AG04450 (cell line): ENCODE data around the gene PHYH. TPM values are rescaled to one million over a fixed set of nuclear protein-coding genes. Genes with fewer than 3 reads are reported as not detected.
A peak's percentile ranks its signal among the peaks of the same experiment; 100 is the strongest.

Source experiments
- CTCF ChIA-PET: fragments of 300-600, 350-600 bp; formaldehyde crosslinking; extraction: SDS; loops from one replicate; lab custom pipeline; 2022; ENCODE audit warnings: antibody characterized with exemption, inconsistent platforms; lab: Charles Lee
- POLR2A ChIA-PET: fragments of 350-600 bp; formaldehyde crosslinking; extraction: SDS; loops from one replicate; lab custom pipeline; 2021; ENCODE audit warnings: antibody characterized with exemption, inconsistent platforms; lab: Yijun Ruan, JAX
- DNase-seq: peaks from one replicate; pipeline ENCODE4 v3.0.0-alpha.2; 2011; ENCODE audit warnings: low read depth, low spot score
- H3K27ac ChIP-seq: one replicate; pipeline ENCODE4 v1.5.1; 2012; ENCODE audit warnings: low read depth, low read length, control low read depth
- H3K27me3 ChIP-seq: one replicate; pipeline ENCODE4 v1.6.0; 2012; ENCODE audit warnings: low read length; ENCODE audit not compliant: control insufficient read depth, insufficient read depth
- H3K4me3 ChIP-seq: 2 replicates; pipeline ENCODE4 v1.5.1; 2011; ENCODE audit warnings: mild to moderate bottlenecking, low read depth, low read length, control low read depth
- H3K9me3 ChIP-seq: 2 replicates; pipeline ENCODE4 v1.5.1; 2012; ENCODE audit warnings: low read length; ENCODE audit not compliant: control insufficient read depth, insufficient read depth
- polyA minus RNA-seq: library from RNA; depleted of rRNA, polyadenylated mRNA; stranded (reverse); fragments of >200 nt; gene quantifications from 2 replicates; pipeline ENCODE4 v1.2.3, GENCODE V29; 2011; rRNA and poly(A)+ RNA removed
- polyA plus RNA-seq: library from polyadenylated mRNA; depleted of rRNA; stranded (reverse); fragments of >200 nt; gene quantifications from 2 replicates; pipeline ENCODE4 v1.2.3, GENCODE V29; 2011; rRNA removed
- TF ChIP-seq, protein P1 (sequence below): IDR thresholded peaks from 2 replicates; pipeline ENCODE4 v1.5.1; 2011; ENCODE audit warnings: low read depth, low read length, control low read depth, inconsistent platforms

The PHYH gene
- polyA plus RNA-seq = 15.3 and 16.7 TPM in 2 replicates
- polyA minus RNA-seq = 3.3 and 3.7 TPM in 2 replicates

DNA sequence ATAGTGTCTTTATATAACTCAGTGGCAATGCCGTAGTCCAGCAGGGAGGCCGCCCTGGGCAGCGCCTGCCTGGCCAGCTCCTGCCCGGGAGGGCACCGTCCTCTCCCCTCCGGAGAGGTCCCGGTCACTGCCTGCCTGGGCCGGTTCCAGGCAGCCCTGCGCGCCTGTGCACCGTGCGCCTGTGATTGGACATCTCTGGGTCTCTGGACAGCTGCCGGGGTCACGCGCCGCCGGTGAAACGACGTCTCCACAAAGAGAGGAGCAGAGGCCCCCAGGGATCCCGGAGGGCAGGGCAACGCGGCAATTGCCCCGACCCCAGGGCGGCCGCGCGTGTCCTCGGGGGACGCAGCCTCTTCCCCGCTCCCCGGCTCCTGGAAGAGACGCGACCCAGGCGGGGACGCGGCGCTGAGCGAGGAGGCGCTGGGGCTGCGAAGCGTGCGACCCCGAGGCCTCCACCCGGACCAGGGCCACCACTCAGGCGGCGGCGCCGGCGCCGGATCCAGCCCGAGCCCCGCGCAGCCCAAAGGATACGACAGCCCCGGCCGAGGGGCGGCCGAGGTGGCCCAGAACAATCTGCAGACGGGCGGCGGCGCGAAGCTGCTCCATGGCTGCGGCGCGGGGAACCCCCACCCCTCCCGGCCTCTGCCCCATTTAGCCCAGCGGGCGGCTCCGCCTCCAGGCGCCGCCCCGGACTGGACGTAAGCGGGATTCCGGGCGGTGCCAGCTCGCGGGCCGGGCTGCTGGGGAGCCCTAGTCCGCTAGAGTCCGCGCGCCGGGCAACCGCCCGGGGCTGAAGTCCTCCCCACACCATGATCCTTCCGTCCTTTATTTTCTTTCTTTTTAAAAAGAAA lies at the start of gene PHYH:
Gene PHYH (minus strand): TSS at position 628 of the 851 bp plus-strand sequence. CDS start 22 bp downstream, at position 606.
- Histone ChIP-seq H3K27ac (peak within 1 kb of the TSS; percentile 68), H3K4me3 (peak within 1 kb of the TSS; percentile 68), H3K27me3 (no peaks in the 10 kb centered on the region), H3K9me3 (peaks cover 3% of the 10 kb centered on the region; the same call in 1 of the 2 replicates)
- ChIA-PET POLR2A (interaction anchor here (0.7 to 0.9 kb wide), 3 partner anchors 27 to 99 kb away, joined by 3 to 8 read pairs (median 3); no protein-coding TSS in a partner anchor), CTCF (interaction anchor here (1.0 to 7.6 kb wide), 4 partner anchors 8 to 141 kb away, joined by 3 to 137 read pairs (median 50); partner anchors contain the start of gene MCM10)
- DNase-seq = peak; percentile 33
- TF ChIP-seq, protein P1, sequence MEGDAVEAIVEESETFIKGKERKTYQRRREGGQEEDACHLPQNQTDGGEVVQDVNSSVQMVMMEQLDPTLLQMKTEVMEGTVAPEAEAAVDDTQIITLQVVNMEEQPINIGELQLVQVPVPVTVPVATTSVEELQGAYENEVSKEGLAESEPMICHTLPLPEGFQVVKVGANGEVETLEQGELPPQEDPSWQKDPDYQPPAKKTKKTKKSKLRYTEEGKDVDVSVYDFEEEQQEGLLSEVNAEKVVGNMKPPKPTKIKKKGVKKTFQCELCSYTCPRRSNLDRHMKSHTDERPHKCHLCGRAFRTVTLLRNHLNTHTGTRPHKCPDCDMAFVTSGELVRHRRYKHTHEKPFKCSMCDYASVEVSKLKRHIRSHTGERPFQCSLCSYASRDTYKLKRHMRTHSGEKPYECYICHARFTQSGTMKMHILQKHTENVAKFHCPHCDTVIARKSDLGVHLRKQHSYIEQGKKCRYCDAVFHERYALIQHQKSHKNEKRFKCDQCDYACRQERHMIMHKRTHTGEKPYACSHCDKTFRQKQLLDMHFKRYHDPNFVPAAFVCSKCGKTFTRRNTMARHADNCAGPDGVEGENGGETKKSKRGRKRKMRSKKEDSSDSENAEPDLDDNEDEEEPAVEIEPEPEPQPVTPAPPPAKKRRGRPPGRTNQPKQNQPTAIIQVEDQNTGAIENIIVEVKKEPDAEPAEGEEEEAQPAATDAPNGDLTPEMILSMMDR = no peak

DNA sequence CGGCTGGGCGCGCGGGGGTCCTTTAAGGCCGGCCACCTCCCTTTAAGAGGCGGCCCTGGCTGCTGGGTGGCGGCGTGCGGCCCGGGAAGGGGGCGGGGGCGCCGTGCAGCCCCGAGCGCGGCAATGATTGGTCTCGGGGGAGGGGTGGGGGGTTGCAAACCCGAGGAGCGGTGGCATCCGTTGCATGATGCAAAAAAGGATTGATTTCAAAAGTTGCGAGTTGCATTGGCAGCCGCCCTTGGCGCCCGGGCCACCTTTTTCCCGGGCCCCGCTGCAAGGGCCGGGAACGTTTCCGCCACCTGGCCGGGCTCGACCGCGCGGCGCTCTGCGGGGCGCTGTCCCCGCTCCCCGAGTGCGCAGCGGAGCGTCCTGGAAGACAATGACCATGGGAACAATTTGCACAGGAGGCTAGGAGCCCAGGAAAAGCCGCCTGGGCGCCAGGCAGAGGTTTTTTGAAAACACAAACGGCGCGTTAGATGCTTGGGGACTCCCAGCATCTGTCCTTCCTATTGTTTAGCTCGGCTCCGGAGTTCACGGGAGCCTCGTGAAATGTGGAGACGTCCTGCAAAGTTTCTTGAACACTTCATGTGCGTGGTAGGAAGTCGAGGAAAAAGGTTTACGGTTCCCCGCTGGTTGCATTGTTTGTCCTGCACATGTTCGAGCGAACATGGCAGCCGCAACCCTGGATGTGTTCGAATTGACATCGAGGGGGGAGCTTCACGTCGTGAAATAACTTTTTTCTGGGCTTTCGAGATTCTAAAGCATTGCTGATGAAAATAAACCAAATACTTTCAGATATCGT lies 48.6 kb upstream of the PHYH start, which contains the start of gene SEPHS1:
Gene SEPHS1 (minus strand): TSS at position 78 of the 802 bp plus-strand sequence. CDS start 3,343 bp downstream, outside the sequence.
- Histone ChIP-seq H3K27ac (peak within 1 kb of the TSS; percentile 65), H3K9me3 (no peaks in the 10 kb centered on the region), H3K27me3 (peaks cover 15% of the 10 kb centered on the region), H3K4me3 (peak within 1 kb of the TSS; percentile 75)
- CTCF ChIA-PET = interaction anchor here (0.6 to 3.8 kb wide), 2 partner anchors 92 to 970 kb away, joined by 3 to 19 read pairs; no protein-coding TSS in a partner anchor
- POLR2A ChIA-PET = interaction anchor here (0.6 to 0.9 kb wide), 3 partner anchors 35 to 365 kb away, joined by 3 to 4 read pairs (median 3); partner anchors contain the start of gene PHYH
- DNase-seq = no peak
- TF ChIP-seq, protein P1 = no peak; the same call in 1 of the 2 replicates

DNA sequence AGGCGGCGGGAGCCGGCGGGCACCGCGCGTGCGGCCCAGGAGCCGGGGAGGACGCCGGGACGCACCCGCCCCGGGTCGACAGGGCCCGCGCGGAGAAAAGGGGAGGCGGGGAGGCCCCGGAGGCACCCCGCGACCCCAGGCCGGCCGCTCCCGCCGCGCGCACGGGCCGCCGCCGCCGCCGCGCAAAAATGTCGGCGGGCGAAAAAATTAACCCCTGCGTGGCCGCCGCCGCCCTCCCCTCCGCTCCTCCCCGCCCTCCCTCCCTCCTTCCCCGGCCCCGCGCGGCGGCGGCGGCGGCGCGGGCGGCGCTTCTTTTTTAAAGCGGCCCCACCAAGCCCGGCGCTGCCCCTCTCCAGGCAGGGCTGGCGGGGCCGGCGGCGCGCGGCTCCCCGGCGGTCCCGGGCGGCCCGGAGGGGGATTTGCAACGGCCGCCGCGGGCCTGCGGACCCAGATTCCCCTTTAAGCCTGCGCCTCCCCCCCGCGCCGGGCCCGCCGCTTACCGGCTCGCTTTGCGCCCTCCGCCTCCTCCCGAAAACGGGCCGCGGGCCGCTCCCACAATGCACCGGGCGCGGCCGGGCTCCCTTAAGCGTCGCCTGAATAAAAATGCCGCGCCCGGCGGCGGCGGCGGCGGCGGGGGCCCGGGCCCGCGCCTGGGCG lies 47.8 kb upstream of the PHYH start:
- H3K4me3 ChIP-seq = peak overlapping the region; percentile 75

DNA sequence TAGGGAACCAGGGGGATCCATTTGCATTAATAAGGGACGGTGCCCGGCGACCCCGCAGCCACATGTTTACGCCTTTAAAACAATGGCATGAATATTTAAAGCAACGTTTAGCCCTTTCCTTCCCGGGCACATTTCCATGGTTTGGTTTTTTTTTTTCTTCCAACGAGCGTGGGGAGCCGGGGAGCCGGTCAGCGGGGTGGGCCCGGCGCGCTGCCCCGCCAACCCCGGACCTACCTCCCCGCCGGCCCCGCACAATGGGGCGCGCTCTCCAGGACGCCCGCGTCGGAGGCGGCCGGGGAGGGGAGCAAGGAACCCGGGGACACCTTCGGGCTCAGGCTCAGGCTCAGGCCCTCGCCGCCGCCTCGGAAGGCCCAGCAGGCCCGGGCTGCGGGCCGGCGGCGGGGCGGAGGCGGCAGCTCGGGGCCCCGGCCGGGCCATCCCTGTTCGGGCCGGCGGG lies 47.2 kb upstream of the PHYH start:
- POLR2A ChIA-PET = no interaction called here
- DNase-seq = no peak
- H3K27me3 ChIP-seq = peaks cover 9% of the 10 kb centered on the region
- CTCF ChIA-PET = no interaction called here
- H3K4me3 ChIP-seq = peak overlapping the region; percentile 75
- H3K27ac ChIP-seq = peak overlapping the region; percentile 47
- TF ChIP-seq, protein P1 = no peak
- H3K9me3 ChIP-seq = no peaks in the 10 kb centered on the region

More for the DNA sequence above, 47.8 kb upstream of the PHYH start:
- H3K27ac ChIP-seq = no peak overlapping the region
- TF ChIP-seq, protein P1 = no peak
- DNase-seq = no peak
- ChIA-PET POLR2A (no interaction called here), CTCF (no interaction called here)
- H3K9me3 ChIP-seq = no peaks in the 10 kb centered on the region
- peaks cover 14% of the 10 kb centered on the region for H3K27me3 ChIP-seq
